H1 (cell line): ENCODE results near the gene CHD8. TPM values are rescaled to one million over a fixed set of nuclear protein-coding genes. Genes with fewer than 3 reads are reported as not detected.

Experiments
- CTCF ChIA-PET: fragments of 300-600 bp; sonication (Branson Sonifier 250); formaldehyde crosslinking; loops from one replicate; lab custom pipeline; 2021; ENCODE audit not compliant: partially characterized antibody; lab: Charles Lee
- POLR2A ChIA-PET: fragments of 300-600 bp; sonication (Branson Sonifier 250); formaldehyde crosslinking; loops from one replicate; lab custom pipeline; 2021; ENCODE audit warnings: inconsistent platforms; ENCODE audit not compliant: partially characterized antibody; lab: Charles Lee
- DNase-seq, 2 experiments: peaks; one replicate each; pipeline versions ENCODE4 v3.0.0 to v3.0.0-alpha.2; 2010 to 2022; ENCODE audit warnings: low spot score in 2 of 2, low read depth in 1 of 2, mixed read lengths in 1 of 2
- FAIRE-seq: peaks from 2 replicates; lab custom pipeline; 2011; peaks lifted over from hg19 to GRCh38; lab: Jason Lieb, UNC
- H2AFZ ChIP-seq: 2 replicates; pipeline ENCODE4 v1.8.1; 2012; ENCODE audit warnings: low read length, inconsistent platforms
- H2AK5ac ChIP-seq: 2 replicates; pipeline ENCODE4 v1.6.1; 2013; ENCODE audit warnings: low read depth, low read length
- H2BK120ac ChIP-seq: replicated peaks from 2 replicates; pipeline ENCODE3; 2013; ENCODE audit warnings: low read depth, low read length, inconsistent platforms
- H2BK12ac ChIP-seq: 2 replicates; pipeline ENCODE4 v1.6.1; 2013; ENCODE audit warnings: low read depth, low read length
- H2BK15ac ChIP-seq: 2 replicates; pipeline ENCODE4 v1.6.1; 2013; ENCODE audit warnings: low read length
- H2BK20ac ChIP-seq: 2 replicates; pipeline ENCODE4 v1.6.1; 2013; ENCODE audit warnings: low read length
- H2BK5ac ChIP-seq: 2 replicates; pipeline ENCODE4 v1.6.1; 2013; ENCODE audit warnings: low read depth, low read length
- H3K14ac ChIP-seq: 2 replicates; pipeline ENCODE4 v1.6.1; 2013; ENCODE audit warnings: inconsistent platforms; ENCODE audit not compliant: insufficient read length
- H3K18ac ChIP-seq: 2 replicates; pipeline ENCODE4 v1.6.1; 2013; ENCODE audit warnings: low read length; ENCODE audit errors: extremely low read depth
- H3K23ac ChIP-seq: 2 replicates; pipeline ENCODE4 v1.6.1; 2013; ENCODE audit warnings: inconsistent platforms; ENCODE audit not compliant: insufficient read length
- H3K23me2 ChIP-seq: 2 replicates; pipeline ENCODE4 v1.6.1; 2013; ENCODE audit warnings: low read depth, low read length
- H3K27ac ChIP-seq: 2 replicates; pipeline ENCODE4 v1.6.1; 2011; ENCODE audit warnings: low read depth, low read length, inconsistent platforms
- H3K27me3 ChIP-seq, 4 experiments: replicated peaks in 1 of 4; 1 replicate in 1 of 4; 2 replicates in 3 of 4; pipeline versions ENCODE4 v1.6.1 to v1.8.1; 2011 to 2013; ENCODE audit warnings: low read length in 3 of 4, mild to moderate bottlenecking in 3 of 4, inconsistent platforms in 2 of 4, mixed read lengths in 2 of 4, moderate library complexity in 1 of 4; ENCODE audit not compliant: control insufficient read depth in 3 of 4, insufficient read depth in 3 of 4; ENCODE audit errors: extremely low read depth in 1 of 4
- H3K36me3 ChIP-seq, 4 experiments: 2 replicates each; pipeline versions ENCODE4 v1.6.1 to v1.8.1; 2011 to 2013; ENCODE audit warnings: mild to moderate bottlenecking in 4 of 4, low read length in 3 of 4, moderate library complexity in 2 of 4, control low read depth in 1 of 4, inconsistent platforms in 1 of 4; ENCODE audit not compliant: insufficient read depth in 4 of 4, control insufficient read depth in 2 of 4
- H3K4ac ChIP-seq: replicated peaks from 2 replicates; pipeline ENCODE3; 2013; ENCODE audit warnings: low read length, low read depth, mixed read lengths, inconsistent platforms; ENCODE audit not compliant: insufficient read length
- H3K4me1 ChIP-seq, 4 experiments: replicated peaks in 1 of 4; 1 replicate in 1 of 4; 2 replicates in 3 of 4; pipeline versions ENCODE4 v1.6.1 to v1.8.1; 2011 to 2013; ENCODE audit warnings: low read length in 3 of 4, inconsistent platforms in 2 of 4, mixed read lengths in 1 of 4; ENCODE audit not compliant: insufficient read depth in 4 of 4, control insufficient read depth in 3 of 4
- H3K4me2 ChIP-seq, 2 experiments: 2 replicates each; pipeline versions ENCODE4 v1.6.1 to v1.8.1; 2011 to 2013; ENCODE audit warnings: low read depth in 2 of 2, low read length in 2 of 2, control low read depth in 1 of 2, inconsistent platforms in 1 of 2, mild to moderate bottlenecking in 1 of 2; ENCODE audit not compliant: insufficient read depth in 1 of 2
- H3K4me3 ChIP-seq, 4 experiments: fragments of 200-600, 300-600 bp in 1 of 4; sonication (generic), shearing (Covaris generic), sonication (Bioruptor Twin) in 1 of 4; 2 replicates each; pipeline versions ENCODE4 v1.5.1 to v1.8.1; 2011 to 2016; ENCODE audit warnings: low read length in 4 of 4, low read depth in 3 of 4, control low read depth in 2 of 4, inconsistent platforms in 2 of 4, mild to moderate bottlenecking in 2 of 4, mixed read lengths in 1 of 4, moderate library complexity in 1 of 4; ENCODE audit not compliant: insufficient read depth in 2 of 4; ENCODE audit errors: extremely low read depth in 1 of 4
- H3K56ac ChIP-seq: replicated peaks from 2 replicates; pipeline ENCODE3; 2013; ENCODE audit warnings: low read depth, mild to moderate bottlenecking, mixed read lengths, low read length, inconsistent platforms; ENCODE audit not compliant: insufficient read length
- H3K79me1 ChIP-seq: 2 replicates; pipeline ENCODE4 v1.6.1; 2013; ENCODE audit warnings: low read depth, low read length, control low read depth
- H3K79me2 ChIP-seq, 2 experiments: 2 replicates each; pipeline versions ENCODE4 v1.6.1 to v1.8.1; 2012 to 2013; ENCODE audit warnings: low read length in 2 of 2, mild to moderate bottlenecking in 2 of 2, inconsistent platforms in 1 of 2; ENCODE audit not compliant: insufficient read depth in 2 of 2, control insufficient read depth in 1 of 2
- H3K9ac ChIP-seq, 4 experiments: replicated peaks in 1 of 4; 1 replicate in 1 of 4; 2 replicates in 3 of 4; pipeline versions ENCODE4 v1.6.1 to v1.8.1; 2011 to 2013; ENCODE audit warnings: low read depth in 3 of 4, low read length in 3 of 4, control low read depth in 2 of 4, mild to moderate bottlenecking in 2 of 4, moderate library complexity in 2 of 4, inconsistent platforms in 1 of 4; ENCODE audit errors: extremely low read depth in 1 of 4
- H3K9me3 ChIP-seq, 2 experiments: 2 replicates each; pipeline versions ENCODE4 v1.6.1 to v1.8.1; 2012 to 2013; ENCODE audit warnings: mild to moderate bottlenecking in 2 of 2, moderate library complexity in 2 of 2, control low read depth in 1 of 2, inconsistent platforms in 1 of 2, low read depth in 1 of 2, low read length in 1 of 2, mixed read lengths in 1 of 2; ENCODE audit not compliant: insufficient read depth in 2 of 2
- H4K20me1 ChIP-seq, 2 experiments: replicated peaks in 1 of 2; 2 replicates each; pipeline versions ENCODE3 to v1.8.1; 2011 to 2013; ENCODE audit warnings: inconsistent platforms in 2 of 2, low read length in 2 of 2, mild to moderate bottlenecking in 1 of 2; ENCODE audit not compliant: insufficient read depth in 2 of 2, control insufficient read depth in 1 of 2
- H4K5ac ChIP-seq: 2 replicates; pipeline ENCODE4 v1.6.1; 2013; ENCODE audit warnings: low read length, low read depth, mixed read lengths, inconsistent platforms; ENCODE audit not compliant: insufficient read length
- H4K8ac ChIP-seq: 2 replicates; pipeline ENCODE4 v1.8.0; 2013; ENCODE audit warnings: mild to moderate bottlenecking, moderate library complexity, low read length, inconsistent platforms; ENCODE audit not compliant: insufficient read depth; ENCODE audit errors: extremely low read depth
- H4K91ac ChIP-seq: replicated peaks from 2 replicates; pipeline ENCODE3; 2013; ENCODE audit warnings: low read length, mixed read lengths, inconsistent platforms; ENCODE audit not compliant: insufficient read length
- EP300 ChIP-seq, 2 experiments: IDR thresholded peaks; 1 replicate in 1 of 2; 2 replicates in 1 of 2; pipeline ENCODE4 v1.6.1; 2011 to 2012; ENCODE audit warnings: low read depth in 2 of 2, low read length in 2 of 2, mild to moderate bottlenecking in 2 of 2, borderline replicate concordance in 1 of 2, inconsistent platforms in 1 of 2, moderate library complexity in 1 of 2
- GABPA ChIP-seq: IDR thresholded peaks from 2 replicates; pipeline ENCODE4 v1.6.1; 2011; ENCODE audit warnings: mild to moderate bottlenecking, low read length, moderate library complexity, borderline replicate concordance; ENCODE audit not compliant: insufficient read depth
- HDAC2 ChIP-seq, 2 experiments: fragments of 300-600 bp in 1 of 2; sonication (generic) in 1 of 2; IDR thresholded peaks; 2 replicates each; pipeline ENCODE4 v1.6.1; 2011 to 2012; ENCODE audit warnings: low read depth in 2 of 2, low read length in 2 of 2, mild to moderate bottlenecking in 2 of 2, moderate library complexity in 2 of 2, borderline replicate concordance in 1 of 2, inconsistent platforms in 1 of 2
- HDAC6 ChIP-seq: IDR thresholded peaks from one replicate; pipeline ENCODE4 v1.7.1; 2012; ENCODE audit warnings: low read depth, mild to moderate bottlenecking, inconsistent platforms, low read length, moderate library complexity
- KDM4A ChIP-seq: IDR thresholded peaks from one replicate; pipeline ENCODE4 v1.7.1; 2012; ENCODE audit warnings: low read depth, mild to moderate bottlenecking, moderate library complexity, low read length, inconsistent platforms; ENCODE audit not compliant: severe bottlenecking
- NANOG ChIP-seq: IDR thresholded peaks from 2 replicates; pipeline ENCODE4 v1.6.1; 2011; ENCODE audit warnings: low read length, low read depth, mild to moderate bottlenecking, inconsistent platforms; ENCODE audit not compliant: insufficient read depth, poor library complexity, severe bottlenecking
- SRF ChIP-seq: IDR thresholded peaks from 2 replicates; pipeline ENCODE4 v1.6.1; 2011; ENCODE audit warnings: mild to moderate bottlenecking, low read depth, low read length, moderate library complexity
- TEAD4 ChIP-seq: IDR thresholded peaks from 2 replicates; pipeline ENCODE4 v1.6.1; 2012; ENCODE audit warnings: low read depth, low read length, inconsistent platforms, mixed read lengths
- WGBS, 2 experiments: shearing (Covaris generic) in 1 of 2; methylation state at CpG; one replicate each; pipeline versions ENCODE4 v1.1.6 to v1.1.7; 2013 to 2015; ENCODE audit warnings: low lambda C conversion rate in 2 of 2, mixed read lengths in 2 of 2, inconsistent platforms in 1 of 2, low coverage in 1 of 2, missing lambda C conversion rate in 1 of 2; ENCODE audit not compliant: insufficient replicate concordance in 2 of 2, insufficient coverage in 1 of 2, insufficient read length in 1 of 2; ENCODE audit errors: extremely low coverage in 1 of 2, missing lambda C conversion rate in 1 of 2; 5-methylcytosine and 5-hydroxymethylcytosine counted together
- polyA plus RNA-seq, 7 experiments: library from polyadenylated mRNA; depleted of rRNA in 3 of 7; stranded (reverse) in 5 of 7; unstranded in 2 of 7; fragments of >200 nt in 5 of 7; fragments of 200-250 nt in 2 of 7; gene quantifications; 1 replicate in 5 of 7; 2 replicates in 1 of 7; 4 replicates in 1 of 7; pipeline versions ENCODE4 v1.2.1 to v1.2.3, GENCODE V29; 2011 to 2013; ENCODE audit warnings: missing spikeins in 2 of 7, mixed read lengths in 2 of 7
- total RNA-seq: library from RNA; stranded (reverse); fragmentation: NEBNext Ultra II Directional; extraction: Animal tissue kit (Norgen Biotek cat#: 25700); gene quantifications from 2 replicates; pipeline ENCODE4 v1.2.1, GENCODE V29; 2021
- TF ChIP-seq, protein P1 (sequence below): IDR thresholded peaks from 2 replicates; pipeline ENCODE4 v1.6.1; 2012; ENCODE audit warnings: inconsistent platforms

CHD8 gene
- total and polyA plus RNA-seq, 2 of the 8 experiments (the other 6 are each of a cell fraction or from before 2014, with no cell fraction given), result 88.3 to 140 TPM

DNA sequence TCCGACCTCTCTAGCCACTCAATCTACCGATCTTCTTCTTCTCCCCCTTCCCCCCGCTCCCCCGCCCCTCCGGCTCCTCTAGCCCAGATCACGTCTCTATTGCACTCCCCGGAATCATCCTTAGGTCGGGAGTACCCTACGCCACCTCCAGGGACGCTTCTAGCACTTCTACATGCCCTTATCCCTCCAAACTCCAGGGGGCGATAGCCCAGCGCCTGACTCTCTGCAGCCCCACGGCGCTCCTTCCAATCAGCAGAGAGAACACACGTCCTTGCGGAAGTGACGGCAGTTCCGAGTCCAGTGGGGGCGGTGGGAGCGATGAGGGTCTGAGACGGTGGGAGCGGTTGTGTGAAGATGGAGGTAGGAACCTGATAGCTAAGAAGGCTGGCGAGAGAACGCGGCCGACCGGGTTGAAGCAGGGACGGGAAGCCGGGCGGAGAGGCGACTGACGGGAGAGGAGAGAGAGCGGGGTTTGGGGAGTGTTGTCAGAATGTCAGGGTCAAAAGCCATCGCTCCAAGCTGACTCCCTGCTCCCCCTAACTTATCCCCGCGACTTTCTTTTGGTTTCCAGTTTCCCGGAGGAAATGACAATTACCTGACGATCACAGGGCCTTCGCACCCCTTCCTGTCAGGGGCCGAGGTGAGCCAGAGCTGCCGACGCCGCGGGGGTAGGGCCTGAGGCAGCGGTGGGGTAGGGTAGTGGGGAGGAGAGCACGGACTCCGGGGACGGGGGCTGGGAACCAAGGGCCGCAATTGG is 21.2 kb upstream of the CHD8 start, which contains the start of the genes RAB2B and TOX4:
RAB2B (minus strand) TSS at position 35 of the 757 bp plus-strand sequence. CDS start 87 bp downstream, outside the sequence.
TOX4 (plus strand) TSS at position 271 of the 757 bp plus-strand sequence; CDS start at position 355, 84 bp downstream.
- Histone ChIP-seq H3K4ac (no peak within 1 kb of the TSS), H3K9me3 (no peaks in the 10 kb centered on the region), H3K14ac (no peak within 1 kb of the TSS), H3K4me1 (no peaks in the 10 kb centered on the region; a peak in 1 of 7 replicates), H3K56ac (no peak within 1 kb of the TSS), H2BK5ac (peak within 1 kb of the TSS; percentile 54), H2BK12ac (no peak within 1 kb of the TSS; the same call in 1 of the 2 replicates), H3K27ac (peak within 1 kb of the TSS; percentile 36), H2AK5ac (no peak within 1 kb of the TSS), H3K4me2 (peak within 1 kb of the TSS; percentile 72 to 73), H4K5ac (peak within 1 kb of the TSS; percentile 86), H4K8ac (no peak within 1 kb of the TSS; the same call in 1 of the 2 replicates), H2BK15ac (no peak within 1 kb of the TSS), H3K4me3 (peak within 1 kb of the TSS; percentile 88 to 100 (median 96)), H3K79me1 (no peaks in the 10 kb centered on the region), H2AFZ (peak within 1 kb of the TSS; percentile 87; the same call in 1 of the 2 replicates), H3K23ac (no peak within 1 kb of the TSS), H3K36me3 (peaks cover 0 to 16% (median 10%) of the 10 kb centered on the region in 4 experiments; a peak in 6 of 8 replicates), H3K27me3 (no peaks in the 10 kb centered on the region), H4K20me1 (no peaks in the 10 kb centered on the region), H2BK120ac (no peak within 1 kb of the TSS), H3K18ac (peak within 1 kb of the TSS; percentile 53; the same call in 1 of the 2 replicates), H2BK20ac (no peak within 1 kb of the TSS), H3K23me2 (no peaks in the 10 kb centered on the region; the same call in 1 of the 2 replicates), H3K79me2 (peaks cover 0 to 39% of the 10 kb centered on the region in 2 experiments; a peak in 3 of 4 replicates), H3K9ac (peak within 1 kb of the TSS; percentile 69 to 96 (median 82)), H4K91ac (no peak within 1 kb of the TSS)
- DNase-seq, result peak; percentile 95 to 96
- ChIA-PET CTCF (interaction anchor here (0.6 to 3.0 kb wide), 32 partner anchors 9 to 103 kb away, joined by 3 to 27 read pairs (median 4); partner anchors contain the start of genes CHD8, METTL3, OR10G3 and SALL2), POLR2A (interaction anchor here (0.7 to 5.6 kb wide), 16 partner anchors 11 to 93 kb away, joined by 3 to 23 read pairs (median 6); partner anchors contain the start of genes METTL3, SALL2 and SUPT16H)
- FAIRE-seq, result peak; percentile 86
- 3% methylated on average over 35 of the region's 49 CpGs; no CpG with 5 or more reads in 1 of the 2 experiments for WGBS, 2 experiments
- TF ChIP-seq HDAC2 (IDR thresholded peaks at IDR 0.05; ENCODE audit: borderline replicate concordance in 1 of 2, low read depth in 2 of 2, low read length in 2 of 2), result peak; percentile 8 to 94; a peak in 1 of 4 replicates
- TF ChIP-seq EP300 (IDR thresholded peaks at IDR 0.05; ENCODE audit: borderline replicate concordance in 1 of 2, low read depth in 2 of 2, low read length in 2 of 2), result peak in 1 of 2 experiments; percentile 66; a peak in 2 of 3 replicates
- TF ChIP-seq GABPA, result peak; percentile 83; the same call in 1 of the 2 replicates
- TF ChIP-seq NANOG, result peak; percentile 27
- no peak for TF ChIP-seq KDM4A
- TF ChIP-seq, protein P1, sequence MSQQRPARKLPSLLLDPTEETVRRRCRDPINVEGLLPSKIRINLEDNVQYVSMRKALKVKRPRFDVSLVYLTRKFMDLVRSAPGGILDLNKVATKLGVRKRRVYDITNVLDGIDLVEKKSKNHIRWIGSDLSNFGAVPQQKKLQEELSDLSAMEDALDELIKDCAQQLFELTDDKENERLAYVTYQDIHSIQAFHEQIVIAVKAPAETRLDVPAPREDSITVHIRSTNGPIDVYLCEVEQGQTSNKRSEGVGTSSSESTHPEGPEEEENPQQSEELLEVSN, result no peak
- no peak for TF ChIP-seq SRF
- no peak for TF ChIP-seq HDAC6
- TF ChIP-seq TEAD4, result no peak
